Ecto neural progenitor cell (in vitro differentiated cells): ENCODE results near the gene FBLN1.
"Not testable (repeated sequence)": the region's sequence is repeated elsewhere in the genome, so short reads cannot be mapped to it uniquely, and the experiment has no call there.

ENCODE experiments used
- DNase-seq: peaks from one replicate; pipeline ENCODE4 v3.0.0-alpha.2; 2018; ENCODE audit warnings: low spot score

The FBLN1 gene

GRCh38 chr22:45612940-45613339 lies 110.3 kb downstream of the FBLN1 start:
- no peak for DNase-seq

GRCh38 chr22:45615364-45615763 lies 112.7 kb downstream of the FBLN1 start:
- no peak for DNase-seq

GRCh38 chr22:45616432-45616831 lies 113.7 kb downstream of the FBLN1 start:
- no peak for DNase-seq

GRCh38 chr22:45617948-45618347 lies 115.3 kb downstream of the FBLN1 start:
- no peak for DNase-seq

GRCh38 chr22:45620706-45621105 lies 118.0 kb downstream of the FBLN1 start:
- no peak for DNase-seq

- no peak for DNase-seq
These were observed 119.3 kb downstream of the FBLN1 start for GRCh38 chr22:45621836-45622600.

GRCh38 chr22:45623464-45624145 lies 120.9 kb downstream of the FBLN1 start:
- DNase-seq = not testable (repeated sequence)

- DNase-seq = no peak
These were observed 123.5 kb downstream of the FBLN1 start for GRCh38 chr22:45626198-45626651.

- DNase-seq = no peak
These were observed 125.0 kb downstream of the FBLN1 start for GRCh38 chr22:45627489-45628233.

GRCh38 chr22:45628515-45628914 lies 125.8 kb downstream of the FBLN1 start:
- no peak for DNase-seq

GRCh38 chr22:45629469-45630089 lies 126.9 kb downstream of the FBLN1 start:
- no peak for DNase-seq

GRCh38 chr22:45630436-45630835 lies 127.8 kb downstream of the FBLN1 start:
- DNase-seq = no peak

GRCh38 chr22:45631140-45631840 lies 128.6 kb downstream of the FBLN1 start:
- DNase-seq = no peak

GRCh38 chr22:45631841-45632238 lies 129.2 kb downstream of the FBLN1 start:
- no peak for DNase-seq

- no peak for DNase-seq
These were observed 130.3 kb downstream of the FBLN1 start for GRCh38 chr22:45632791-45633515.

GRCh38 chr22:45636683-45637082 lies 134.0 kb downstream of the FBLN1 start:
- DNase-seq = no peak

GRCh38 chr22:45638197-45638596 lies 135.5 kb downstream of the FBLN1 start:
- DNase-seq = no peak

GRCh38 chr22:45638834-45639746 lies 136.4 kb downstream of the FBLN1 start:
- DNase-seq = no peak

GRCh38 chr22:45639747-45640102 lies 137.0 kb downstream of the FBLN1 start:
- DNase-seq = no peak
